Adrenal gland (tissue), 5 donors: ENCODE measurements around the gene GIN1.

Experiments
- POLR2A ChIP-seq, 2 donors: fragments of 450-650 bp; IDR thresholded peaks; one replicate each; pipeline ENCODE4 v1.6.1; 2017; ENCODE audit warnings: antibody characterized with exemption in 2 of 2, mild to moderate bottlenecking in 2 of 2, moderate library complexity in 1 of 2
- TF ChIP-seq, protein P1 (sequence below), 6 experiments: fragments of 450-650 bp in 4 of 6; fragments of 200-600 bp in 2 of 6; sonication (generic) in 1 of 6; IDR thresholded peaks; 1 replicate in 5 of 6; 2 replicates in 1 of 6; pipeline versions ENCODE4 v1.5.1 to v1.8.0; 2016 to 2021; ENCODE audit warnings: antibody characterized with exemption in 6 of 6, mild to moderate bottlenecking in 2 of 6, moderate library complexity in 1 of 6
- donor health status: DM: no; HTN: no; CAD: no.

DNA sequence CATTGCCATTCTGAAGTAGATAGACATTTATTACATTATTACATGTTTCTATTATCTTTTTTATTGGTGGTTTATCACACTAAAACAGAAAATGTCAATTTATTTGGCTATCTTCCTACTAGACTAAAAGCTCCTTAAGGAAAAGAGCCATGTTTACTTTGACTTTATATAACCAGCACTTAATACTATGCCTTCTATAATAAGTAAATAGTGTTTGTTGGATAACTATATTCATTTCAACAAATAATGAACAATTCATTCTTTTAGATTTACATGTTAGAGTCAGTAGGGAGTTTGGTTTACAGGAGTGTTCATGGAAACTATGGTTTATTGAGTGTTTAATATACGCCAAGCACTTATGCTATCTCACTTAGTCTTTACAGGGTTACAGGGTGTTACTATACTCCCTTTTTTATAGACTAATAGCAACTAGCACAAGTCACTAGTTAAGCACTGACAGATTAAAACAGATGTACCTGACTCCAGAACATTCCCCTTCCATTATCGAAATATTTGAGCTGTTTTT is 7.4 kb upstream of the GIN1 start:
- TF ChIP-seq, protein P1, sequence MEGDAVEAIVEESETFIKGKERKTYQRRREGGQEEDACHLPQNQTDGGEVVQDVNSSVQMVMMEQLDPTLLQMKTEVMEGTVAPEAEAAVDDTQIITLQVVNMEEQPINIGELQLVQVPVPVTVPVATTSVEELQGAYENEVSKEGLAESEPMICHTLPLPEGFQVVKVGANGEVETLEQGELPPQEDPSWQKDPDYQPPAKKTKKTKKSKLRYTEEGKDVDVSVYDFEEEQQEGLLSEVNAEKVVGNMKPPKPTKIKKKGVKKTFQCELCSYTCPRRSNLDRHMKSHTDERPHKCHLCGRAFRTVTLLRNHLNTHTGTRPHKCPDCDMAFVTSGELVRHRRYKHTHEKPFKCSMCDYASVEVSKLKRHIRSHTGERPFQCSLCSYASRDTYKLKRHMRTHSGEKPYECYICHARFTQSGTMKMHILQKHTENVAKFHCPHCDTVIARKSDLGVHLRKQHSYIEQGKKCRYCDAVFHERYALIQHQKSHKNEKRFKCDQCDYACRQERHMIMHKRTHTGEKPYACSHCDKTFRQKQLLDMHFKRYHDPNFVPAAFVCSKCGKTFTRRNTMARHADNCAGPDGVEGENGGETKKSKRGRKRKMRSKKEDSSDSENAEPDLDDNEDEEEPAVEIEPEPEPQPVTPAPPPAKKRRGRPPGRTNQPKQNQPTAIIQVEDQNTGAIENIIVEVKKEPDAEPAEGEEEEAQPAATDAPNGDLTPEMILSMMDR (IDR thresholded peaks at IDR 0.05), result no peak
- TF ChIP-seq POLR2A (IDR thresholded peaks at IDR 0.05), result no peak
